NCI-H446 treated with DMSO at 0.1 percent for 48 hours (cell line): ENCODE measurements around the gene HCRTR1.

Source experiments
- DNase-seq: peaks from one replicate; lab custom pipeline; 2025; lab: John Stamatoyannopoulos, UW

The HCRTR1 gene

DNA sequence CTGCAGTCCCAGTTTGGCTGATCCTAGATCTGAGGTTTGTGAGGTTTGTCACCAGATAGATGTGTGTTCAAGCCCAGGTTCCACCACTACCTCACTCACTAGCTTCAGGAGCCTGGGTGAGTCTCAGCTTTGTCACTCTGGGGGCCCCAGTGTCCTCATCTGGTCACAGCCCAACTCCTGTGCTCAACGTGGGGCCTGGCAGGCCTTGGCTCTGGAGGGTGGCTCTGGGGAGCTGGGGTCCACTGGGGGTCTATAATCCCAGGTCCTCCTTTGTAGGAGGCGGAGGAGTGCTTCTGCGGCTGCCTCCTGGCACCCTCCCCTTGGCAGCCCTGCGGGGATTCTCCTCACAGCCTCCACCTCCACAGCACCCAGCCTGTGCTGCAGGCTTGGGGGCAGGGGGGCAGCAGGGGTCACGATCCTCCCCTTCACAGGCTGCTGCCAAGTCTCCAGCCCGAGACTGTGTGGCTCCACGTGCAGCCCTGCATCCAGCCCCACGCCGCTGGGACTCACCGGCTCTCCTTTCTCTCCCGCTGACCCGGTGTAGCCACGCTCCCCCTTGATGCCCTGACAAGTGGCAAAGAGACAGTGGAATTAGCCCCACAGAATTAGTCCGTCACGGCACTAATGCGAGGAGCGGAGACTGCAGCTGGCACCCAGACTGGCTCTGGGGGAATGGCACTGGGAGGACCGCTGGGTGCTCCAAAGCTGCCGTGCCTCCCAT, 49.7 kb downstream of the HCRTR1 start:
- no peak for DNase-seq

DNA sequence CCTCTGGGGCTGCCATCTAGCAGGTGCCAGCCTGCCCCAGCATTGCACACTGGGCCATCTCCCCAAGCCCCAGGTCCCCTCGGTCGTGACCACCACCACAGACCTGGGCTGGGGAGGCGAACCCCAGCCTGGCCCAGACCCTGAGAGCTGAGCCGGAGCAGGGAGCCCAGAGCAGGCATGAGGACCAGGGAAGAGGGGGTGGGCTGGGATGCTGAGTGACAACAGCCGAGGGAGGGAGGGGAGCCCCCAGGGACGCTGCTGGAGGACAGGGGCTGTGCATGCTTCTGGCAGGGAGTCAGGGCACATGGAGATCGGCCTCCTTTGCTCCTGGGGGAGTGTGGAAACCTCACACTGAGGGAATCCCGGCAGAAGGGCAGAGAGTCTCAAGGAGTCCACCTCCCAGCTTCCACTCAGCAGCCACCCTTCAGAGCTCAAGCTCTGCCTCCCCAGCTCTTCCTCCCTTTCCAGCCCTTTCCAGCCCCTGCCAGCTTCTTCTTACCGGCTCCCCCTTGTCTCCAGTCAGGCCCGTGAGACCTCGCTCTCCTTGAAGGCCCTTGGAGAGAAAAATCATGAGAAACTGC, 50.9 kb downstream of the HCRTR1 start:
- DNase-seq, result no peak

DNA sequence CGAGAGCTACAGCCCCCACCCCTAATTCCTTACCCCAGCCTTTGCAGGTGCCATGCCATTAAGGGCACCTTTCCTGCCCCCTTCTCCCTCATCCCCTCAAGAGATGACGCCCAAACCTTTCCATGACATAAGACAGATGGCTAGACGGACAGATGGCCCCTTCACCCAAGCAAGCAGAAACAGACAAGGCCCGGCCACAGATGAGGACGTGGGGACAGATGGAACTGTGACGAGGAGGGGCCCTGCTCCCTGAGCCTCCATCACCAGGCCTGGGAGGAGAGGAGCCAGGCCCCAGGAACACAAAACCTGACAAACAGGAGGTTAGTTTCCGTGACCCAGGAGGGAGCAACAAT, 51.9 kb downstream of the HCRTR1 start:
- DNase-seq, result peak; percentile 86

DNA sequence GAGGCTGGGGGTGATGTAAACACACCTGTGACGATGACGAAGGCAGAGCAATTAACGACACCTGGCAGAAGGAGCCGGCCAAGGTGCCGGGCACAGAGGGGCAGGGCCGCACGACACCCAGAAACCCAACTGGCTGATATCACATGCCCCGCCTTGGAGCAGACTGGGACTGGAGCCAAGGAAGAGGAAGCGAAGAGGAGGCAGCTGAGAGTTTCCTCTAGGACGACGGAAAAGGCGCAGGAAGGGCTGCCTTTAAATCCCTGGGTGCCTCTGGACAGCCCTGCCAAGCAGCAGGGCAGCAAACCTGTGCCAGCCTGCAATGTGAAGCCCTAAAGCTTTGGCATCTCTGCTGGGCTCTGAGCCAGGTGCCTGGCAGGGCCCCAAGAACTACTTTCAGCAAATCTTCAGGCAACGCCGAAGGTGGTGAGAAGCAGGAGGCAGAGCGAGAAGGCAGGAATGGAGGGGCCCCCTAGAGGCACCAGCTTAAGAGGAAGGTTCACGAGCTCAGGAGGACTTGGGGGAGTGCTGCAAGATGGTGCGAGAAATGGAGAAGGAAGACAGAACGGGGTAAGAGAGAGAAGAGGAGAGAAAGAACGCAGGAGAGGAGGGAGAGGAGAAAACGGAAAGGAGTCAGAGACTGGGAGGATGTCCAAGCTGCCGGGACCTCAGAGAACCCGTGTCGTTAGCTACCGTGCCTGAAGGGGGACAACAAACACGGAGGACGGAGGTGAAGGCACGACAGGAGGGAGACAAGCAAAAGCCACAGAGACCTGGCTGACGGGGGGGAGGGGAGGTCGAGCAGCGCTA, 52.5 kb downstream of the HCRTR1 start:
- DNase-seq, result peak; percentile 96

DNA sequence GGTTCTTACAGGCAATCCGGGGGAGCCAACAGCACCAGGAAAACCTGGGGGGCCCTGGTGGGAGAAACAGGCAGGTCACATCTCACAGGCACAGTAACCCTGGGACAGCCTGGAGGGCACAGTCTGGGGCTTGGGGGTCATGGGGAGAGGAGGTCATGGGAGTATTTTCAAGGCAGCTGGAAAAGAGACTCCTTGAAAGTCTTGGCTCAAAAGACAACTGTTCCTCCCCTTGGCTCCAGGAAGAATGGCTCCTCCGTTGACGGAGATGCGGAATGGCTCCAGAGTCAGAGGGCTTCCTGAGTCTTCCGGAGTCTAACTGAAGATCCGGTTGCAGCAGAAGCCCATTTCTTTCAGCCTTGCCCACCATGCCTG, 53.1 kb downstream of the HCRTR1 start:
- no peak for DNase-seq

DNA sequence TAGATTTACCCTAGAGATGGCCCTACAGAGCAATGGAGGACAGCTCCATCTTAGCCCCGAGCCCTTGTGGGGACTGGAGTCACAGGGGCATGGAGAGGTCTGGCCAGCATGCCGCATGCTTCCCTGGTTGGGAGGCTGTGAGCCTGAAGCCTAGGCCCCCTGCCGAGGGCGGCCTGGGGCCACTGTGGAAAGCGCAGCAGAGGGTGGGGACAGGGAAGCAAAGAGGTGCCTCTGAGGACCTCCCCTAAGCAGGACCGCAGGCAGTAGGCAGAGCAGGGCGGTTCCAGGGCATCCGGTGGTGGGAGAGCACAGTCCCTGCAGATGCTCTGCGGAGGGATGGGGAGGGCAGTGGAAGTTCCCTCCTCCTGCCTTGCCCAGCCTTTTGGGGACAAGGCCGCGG, 53.7 kb downstream of the HCRTR1 start:
- no peak for DNase-seq

DNA sequence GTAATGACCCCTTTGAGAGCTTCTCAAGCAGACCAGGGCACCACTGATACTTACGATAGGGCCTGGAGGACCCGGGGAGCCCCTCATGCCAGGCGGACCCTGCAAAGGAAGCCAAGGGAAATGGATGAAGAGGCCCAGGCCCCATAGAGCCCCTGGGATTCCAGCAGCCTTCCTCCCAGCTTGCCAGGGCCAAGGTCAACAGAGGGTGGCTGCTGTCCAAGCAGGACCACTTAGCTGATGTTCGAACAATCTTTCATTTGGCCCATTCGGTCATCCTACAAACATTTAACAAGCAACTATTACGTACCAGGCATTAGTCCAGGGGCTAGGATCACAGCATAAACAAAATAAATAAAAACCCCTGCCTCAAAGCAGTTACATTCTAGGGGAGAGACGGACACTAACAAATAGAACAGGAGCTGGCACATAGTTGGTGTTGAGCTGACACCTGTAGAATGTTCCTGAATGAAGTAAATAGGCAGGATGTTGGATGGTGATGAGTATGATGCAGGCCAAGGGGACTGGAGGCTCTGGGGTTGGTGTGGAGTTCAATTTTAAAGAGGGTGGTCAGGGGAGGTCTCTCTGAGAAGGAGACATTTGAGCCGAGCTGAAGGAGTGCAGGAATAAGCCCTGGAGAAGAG, 54.2 kb downstream of the HCRTR1 start:
- DNase-seq, result no peak

DNA sequence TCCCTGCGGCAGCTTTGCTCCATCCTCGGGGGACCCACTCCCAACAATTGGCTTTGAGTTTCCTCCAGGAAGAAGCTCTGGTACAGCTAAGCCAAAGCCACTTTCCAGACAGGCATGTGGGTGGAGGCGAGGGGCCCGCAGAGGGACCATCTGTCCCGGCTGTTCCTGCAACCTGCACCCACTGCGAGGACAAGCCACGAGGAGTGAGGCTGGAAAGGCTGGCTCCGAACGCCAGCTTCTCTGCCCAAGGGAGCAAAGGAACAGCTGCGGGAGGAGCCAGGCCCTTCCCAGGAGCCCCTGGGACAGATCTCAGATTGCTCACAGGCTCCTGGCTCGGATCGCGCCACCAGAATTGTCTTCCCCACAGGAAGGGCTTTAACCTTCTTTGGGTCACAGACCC, 55.5 kb downstream of the HCRTR1 start:
- DNase-seq, result peak; percentile 93

DNA sequence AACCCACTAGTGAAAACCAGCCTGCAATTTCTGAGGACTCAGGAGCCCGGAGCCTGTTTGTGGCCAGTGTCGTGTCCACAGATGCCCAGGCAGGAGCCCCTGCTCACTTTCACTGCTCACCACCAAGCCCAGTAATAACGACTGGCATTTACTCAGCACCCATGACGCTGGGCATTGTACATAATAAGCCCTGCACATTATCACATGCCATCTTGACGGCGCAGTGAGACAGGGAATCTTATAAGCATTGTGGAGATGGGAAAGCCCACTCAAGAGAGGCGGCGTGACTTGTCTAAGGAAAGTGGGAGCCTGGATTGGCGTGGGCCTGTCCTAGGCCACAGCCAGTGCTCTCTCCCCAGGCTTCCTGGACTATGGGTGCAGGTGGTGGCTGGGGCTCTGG, 55.9 kb downstream of the HCRTR1 start:
- no peak for DNase-seq

DNA sequence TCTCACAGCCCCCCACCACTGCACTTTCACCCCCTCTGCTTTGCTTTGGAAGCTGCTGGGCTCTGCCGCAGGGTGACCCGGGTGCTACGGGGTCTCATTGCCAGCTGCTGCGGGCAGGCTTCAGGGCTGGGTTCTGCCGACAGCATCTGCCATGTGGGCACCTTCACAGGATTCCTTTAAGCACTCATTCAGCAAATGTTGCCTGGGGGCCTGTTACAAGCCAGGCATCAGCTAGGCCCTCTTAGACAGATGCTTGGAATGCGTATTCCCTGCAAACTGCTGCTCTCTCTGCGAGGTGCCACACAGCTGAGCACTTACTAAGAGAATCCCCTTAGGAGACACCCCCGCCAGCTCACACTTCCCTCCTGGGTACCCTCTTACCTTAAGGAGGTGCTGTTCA, 57.1 kb downstream of the HCRTR1 start:
- DNase-seq, result peak; percentile 58

DNA sequence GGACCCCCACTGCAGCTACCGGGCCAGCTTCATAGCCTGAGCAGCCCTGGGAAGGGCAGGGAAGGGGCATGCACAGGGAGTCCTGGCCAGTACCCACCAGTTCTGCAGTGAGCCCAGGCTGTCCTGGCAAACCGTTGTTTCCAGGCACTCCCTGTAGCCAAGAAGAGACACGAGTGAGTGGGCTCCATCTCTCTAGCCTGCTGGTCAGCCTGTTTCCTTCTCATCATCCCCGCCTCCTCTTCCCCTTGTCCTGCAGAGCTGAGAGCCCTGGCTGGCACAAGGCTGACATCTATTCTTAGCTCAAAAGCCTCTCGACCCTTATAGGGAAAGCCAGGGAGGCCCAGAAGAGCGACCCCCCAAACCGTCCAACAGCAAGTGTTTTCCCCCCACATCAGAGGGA, 57.7 kb downstream of the HCRTR1 start:
- DNase-seq, result no peak

DNA sequence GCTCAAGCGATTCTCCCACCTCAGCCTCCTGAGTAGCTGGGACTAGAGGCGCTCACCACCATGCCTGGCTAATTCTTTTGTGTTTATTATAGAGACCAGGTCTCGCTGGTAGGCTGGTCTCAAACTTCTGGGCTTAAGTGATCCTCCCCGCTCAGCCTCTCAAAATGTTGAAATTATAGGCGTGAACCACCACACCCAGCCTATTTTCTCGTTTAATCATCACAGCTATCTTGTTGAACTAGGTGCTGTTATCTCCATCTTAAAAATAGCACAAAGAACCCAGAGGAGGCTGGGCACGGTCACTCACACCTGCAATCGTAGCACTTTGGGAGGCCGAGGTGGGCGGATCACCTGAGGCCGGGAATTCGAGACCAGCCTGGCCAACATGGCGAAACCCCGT, 58.3 kb downstream of the HCRTR1 start:
- DNase-seq, result no peak
